Right kidney (tissue), 1 donor: ENCODE measurements around the gene SHC2.
"Not testable (repeated sequence)": the region's sequence is repeated elsewhere in the genome, so short reads cannot be mapped to it uniquely, and the experiment has no call there.

Source experiments
- DNase-seq: peaks from one replicate; pipeline ENCODE4 v3.0.0-alpha.2; 2016

SHC2 gene

DNA sequence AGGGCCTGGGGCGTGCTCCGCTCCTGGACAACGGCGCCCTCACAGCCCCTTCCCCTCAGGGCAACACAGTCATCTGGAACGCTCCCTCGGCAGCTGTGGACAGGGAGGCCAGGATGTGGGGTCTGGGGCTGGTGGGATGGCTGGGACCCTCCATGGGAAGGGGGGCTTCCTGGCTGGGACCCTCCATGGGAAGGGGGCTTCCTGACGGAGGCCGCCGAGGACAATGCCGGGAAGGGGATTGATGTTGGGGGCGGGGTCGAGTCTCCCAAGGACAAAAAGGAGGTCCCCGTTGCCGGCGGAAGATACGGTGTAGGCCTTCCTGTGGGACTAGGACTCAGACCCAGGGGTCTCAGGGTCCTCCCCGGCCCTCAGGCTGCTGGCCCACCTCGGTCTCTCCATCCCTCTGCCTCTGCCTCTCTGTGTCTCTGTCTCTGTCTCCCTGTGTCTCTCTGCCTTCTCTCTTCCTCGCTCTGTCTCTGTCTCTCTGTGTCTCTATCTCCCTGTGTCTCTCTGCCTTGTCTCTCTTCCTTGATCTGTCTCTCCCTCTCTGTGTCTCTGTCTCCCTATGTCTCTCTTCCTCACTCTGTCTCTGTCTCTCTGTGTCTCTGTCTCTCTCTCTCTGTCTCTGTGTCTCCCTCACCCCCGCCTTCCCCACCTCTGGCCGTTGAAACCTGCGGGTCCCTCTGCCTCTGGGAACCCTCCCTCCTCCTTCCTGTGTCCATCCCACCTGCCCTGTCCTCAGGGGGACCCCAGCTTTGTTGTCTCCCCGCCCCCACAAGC, 32.7 kb upstream of the SHC2 start:
- no peak for DNase-seq

DNA sequence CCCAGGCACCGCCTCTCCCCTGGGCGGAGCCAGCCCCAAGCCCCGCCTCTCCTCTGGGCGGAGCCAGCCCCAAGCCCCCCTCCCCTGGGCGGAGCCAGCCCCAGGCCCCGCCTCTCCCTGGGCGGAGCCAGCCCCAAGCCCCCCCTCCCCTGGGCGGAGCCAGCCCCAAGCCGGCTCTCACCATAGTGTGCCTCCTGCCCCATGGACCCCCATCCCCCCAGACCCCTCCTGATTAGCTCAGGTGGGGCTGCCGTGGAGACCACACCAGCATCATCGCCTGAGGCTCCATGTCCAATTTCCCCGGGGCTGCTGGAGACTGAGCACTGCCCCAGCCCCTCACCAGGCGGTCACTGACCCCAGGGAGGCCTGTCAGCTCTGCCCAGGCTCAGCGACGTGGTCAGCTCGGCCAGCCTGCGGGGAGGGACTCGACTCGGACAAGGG, 31.3 kb upstream of the SHC2 start:
- no peak for DNase-seq

DNA sequence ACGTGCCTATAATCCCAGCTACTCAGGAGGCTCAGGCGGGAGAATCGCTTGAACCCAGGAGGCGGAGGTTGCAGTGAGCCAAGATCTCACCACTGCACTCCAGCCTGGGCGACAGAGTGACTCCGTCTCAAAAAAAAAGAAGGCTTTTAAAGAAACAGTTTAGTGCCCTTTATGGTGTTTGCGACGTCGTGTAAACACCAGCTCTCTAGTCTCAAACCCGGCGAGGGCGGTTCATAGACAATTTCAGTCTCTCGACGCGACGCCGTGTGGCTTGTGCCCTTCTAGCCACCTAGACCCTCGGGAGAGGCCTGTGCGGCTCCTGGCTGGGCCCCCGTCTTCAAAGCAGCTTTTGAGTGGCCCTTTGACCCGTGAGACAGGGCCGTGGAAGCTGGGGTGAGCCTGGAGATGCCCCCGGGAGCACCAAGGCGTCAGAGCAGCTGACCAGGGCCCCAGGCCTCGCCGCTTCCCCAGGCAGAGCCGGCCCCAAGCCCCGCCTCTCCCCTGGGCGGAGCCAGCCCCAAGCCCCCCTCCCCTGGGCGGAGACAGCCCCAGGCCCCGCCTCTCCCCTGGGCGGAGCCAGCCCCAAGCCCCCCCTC, 30.4 kb upstream of the SHC2 start:
- no peak for DNase-seq

DNA sequence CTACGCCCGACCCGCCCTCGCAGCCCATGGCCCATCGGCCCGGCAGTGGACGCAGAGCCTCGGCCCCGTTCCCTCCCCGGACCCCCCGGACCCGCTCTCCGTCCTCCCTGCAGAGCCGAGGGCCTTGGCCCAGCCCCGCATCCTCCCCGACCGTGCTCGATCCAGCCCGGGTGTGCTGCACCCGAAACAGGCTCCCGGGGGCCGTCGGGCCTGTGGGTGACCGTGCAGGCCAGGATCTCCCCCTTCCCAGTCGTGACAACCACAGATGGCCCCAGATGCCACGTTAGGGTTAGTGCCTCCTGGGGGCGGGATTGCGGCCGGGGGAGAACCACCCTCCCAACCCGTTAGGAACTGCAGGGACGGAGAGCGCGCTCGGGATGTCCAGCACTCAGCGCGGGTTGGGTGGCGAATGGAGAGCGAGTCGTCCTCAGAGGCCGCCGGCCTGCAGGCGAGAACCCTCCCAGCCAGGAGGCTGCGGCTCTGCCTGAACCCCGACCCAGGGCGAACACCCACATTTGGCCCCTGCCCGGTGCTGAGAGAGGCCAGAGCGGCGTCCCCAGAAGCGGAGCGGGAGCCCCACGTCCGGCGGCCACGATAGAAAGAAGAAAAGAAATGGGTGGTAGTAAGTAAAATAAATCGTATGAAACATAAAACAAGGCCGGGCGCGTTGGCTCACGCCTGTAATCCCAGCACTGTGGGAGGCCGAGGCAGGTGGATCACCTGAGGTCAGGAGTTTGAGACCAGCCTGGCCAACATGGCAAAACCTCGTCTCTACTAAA, 28.8 kb upstream of the SHC2 start:
- DNase-seq, result peak; percentile 71

DNA sequence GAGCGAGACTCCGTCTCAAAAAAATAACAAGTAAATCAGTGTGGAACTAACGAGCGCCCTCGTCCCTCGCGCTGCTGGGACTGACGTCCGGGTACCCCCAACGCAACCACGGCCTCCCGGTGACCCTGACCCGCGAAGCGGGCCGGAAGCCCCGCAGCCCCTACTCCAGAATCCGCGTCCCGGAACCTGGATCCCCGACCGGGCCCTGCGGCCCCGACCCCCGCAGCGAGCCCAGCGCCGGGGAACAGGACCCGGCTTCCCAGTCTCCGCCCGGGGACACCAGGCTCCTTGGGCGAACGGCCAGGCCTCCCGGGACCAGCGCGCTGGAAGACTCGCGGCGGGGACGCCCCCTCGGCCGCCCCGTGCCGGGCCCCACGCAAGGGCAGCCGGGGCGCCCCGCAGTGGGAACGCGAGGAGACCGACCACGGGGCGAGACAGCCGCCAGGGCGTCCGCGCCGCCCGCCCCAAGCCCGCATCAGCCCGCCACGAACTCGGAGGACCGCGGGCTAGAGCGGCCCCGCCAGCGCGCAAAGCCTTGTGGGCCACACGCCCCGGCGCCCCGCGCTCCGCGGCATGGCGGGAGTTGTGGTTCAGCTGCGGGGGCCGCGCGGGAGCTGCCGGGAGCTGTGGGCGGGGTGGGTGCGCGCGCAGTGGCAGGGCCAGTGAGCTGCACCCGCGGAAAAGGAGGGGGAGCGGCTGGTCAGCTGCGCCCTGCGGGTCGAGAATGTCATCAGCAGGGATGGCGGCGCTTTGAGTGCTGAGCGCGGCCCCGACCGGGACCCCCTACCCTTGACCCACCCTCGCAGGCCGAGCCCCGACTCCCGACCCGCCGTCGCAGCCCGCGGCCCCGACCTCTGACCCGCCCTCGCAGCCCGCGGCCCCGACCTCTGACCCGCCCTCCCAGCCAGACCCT, 27.9 kb upstream of the SHC2 start:
- peak; percentile 94 for DNase-seq

DNA sequence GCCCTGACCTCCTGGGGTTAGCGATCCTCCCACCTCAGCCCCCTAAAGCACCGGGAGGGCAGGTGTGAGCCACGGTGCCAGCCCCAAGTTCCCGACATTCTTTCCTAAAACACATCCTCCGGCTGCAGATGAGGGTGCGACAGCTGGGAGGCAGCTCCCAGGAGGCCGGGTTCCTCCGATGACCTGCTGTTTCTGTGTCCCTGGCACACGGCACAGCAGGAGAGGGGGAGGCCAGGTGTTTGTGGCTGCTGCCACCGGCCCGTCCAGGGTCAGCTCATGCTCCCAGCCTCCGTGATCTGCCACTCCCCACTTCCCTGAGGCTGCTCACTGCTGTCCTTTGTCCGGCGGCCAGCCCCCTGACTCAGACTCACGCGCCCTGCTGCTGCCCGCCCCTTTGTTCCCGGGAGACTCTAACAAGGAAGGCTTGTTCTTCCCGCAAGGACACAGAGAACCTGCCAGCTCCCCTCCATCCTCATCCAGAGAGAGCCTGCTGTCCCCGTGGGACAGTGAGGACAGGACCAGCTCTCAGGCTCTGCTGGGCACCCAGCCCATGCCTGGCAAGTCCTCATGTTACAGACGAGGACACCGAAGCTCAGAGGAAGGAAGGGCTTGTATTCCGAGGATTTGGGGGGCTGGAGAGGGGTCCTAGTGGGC, 24.9 kb upstream of the SHC2 start:
- peak; percentile 56 for DNase-seq

DNA sequence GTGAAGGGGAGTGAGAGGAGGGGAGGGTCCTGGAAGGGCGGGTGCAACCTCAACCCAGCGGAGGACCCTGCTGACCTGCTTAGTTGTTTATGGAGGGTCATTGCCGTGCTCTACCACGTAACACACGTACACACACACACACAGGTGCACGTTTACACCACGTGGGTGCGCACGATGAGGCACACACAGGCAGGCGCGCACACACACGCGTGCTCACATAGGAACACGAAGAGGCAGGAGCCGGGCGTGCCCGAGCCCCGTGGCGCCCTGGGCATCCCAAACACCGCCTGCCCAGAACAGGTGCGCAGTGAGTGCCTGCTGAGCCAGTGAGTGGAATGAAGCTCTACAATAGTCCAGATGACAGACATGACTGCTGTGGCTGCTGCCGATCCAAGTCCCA, 24.2 kb upstream of the SHC2 start:
- DNase-seq, result no peak

DNA sequence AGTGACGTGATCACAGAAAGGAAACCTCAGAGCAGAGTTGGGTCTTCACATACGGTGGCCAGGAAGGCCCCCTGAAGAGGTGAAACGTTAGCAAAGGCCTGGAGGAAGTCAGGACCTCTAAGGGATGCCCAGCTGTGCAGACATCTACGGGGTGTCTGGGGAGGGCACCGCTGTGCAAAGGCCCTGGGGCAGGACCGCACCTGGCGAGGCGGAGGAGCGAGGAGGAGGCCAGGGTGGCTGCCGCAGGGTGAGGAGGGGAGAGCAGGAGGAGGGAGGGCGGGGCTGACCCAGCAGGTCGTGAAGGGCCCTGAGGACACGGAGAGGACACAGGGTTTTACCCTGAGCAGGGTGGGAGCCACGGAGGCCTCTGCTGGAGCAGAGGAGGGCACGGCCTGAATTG, 23.7 kb upstream of the SHC2 start:
- DNase-seq, result no peak

DNA sequence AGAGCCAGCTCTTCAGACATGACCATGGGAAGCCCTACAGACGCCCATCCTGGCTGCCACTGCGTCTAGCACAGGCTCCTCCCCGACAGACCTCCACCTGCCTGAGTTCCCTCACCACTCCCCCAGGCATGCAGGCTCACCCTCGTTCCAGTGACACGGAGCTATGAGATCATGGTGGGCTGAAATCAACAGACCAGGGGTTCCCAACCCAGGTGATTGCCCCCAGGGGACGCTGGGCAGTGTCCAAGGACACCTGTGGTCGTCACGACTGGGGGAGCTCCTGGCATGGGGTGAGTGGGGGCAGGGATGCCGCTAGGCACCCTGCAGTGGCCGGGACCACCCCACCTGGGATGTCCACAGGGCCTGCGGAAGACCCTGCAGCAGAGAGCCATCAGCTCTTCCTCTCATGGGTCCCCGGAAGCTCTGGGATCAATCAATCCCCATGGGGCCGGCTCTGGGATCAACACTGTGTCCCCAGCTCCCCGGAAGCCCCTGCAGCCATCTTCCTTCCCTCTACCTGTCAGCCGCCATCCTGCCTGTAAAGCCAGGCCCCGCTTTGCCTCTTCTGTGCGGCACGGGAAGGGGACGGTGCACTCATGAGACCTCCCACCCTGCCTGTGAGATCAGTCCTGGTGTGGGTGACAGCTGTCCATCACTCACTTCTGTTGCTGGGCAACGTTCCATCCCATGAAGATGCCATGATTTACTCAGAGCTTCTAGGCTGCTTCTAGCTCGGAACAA, 22.7 kb upstream of the SHC2 start:
- DNase-seq, result no peak

DNA sequence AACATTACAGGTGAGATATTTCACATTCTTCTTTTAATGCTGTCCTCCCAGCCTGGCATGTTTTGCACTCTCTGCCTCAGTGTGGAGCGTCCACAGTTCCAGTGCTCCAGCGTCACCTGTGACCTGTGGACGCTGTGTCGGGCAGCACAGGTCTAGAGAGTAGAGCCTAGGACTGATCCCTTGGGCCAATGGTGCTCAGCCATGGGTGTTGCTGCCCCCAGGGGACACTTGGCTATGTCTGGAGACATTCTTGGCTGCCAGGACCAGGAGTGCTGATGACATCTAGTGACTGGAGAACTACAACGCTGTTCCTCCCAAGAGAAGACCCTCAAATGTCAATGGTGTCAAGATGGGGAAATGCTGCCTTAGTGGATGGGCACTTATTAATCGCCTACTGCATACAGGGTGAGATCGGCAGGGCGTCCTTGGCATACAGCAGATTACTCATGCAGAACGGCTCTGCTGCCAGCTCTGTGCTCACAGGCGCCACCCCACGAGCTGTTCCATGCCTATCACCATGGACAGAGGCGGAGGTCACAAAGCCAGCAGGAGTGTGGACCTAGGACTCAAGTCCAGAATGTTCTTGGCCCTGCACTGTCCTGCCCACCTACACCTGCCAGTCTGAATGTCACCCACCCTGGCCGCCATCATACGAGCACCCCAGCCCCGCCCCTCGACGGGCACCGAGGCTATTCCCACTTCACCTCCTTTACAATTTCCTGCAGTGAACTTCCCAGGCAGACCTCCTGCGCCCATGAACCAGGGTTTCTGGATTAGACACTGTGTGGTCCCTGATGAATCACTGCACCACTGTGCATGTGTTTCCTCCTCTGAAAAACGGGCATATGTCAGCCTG, 21.6 kb upstream of the SHC2 start:
- DNase-seq, result no peak

DNA sequence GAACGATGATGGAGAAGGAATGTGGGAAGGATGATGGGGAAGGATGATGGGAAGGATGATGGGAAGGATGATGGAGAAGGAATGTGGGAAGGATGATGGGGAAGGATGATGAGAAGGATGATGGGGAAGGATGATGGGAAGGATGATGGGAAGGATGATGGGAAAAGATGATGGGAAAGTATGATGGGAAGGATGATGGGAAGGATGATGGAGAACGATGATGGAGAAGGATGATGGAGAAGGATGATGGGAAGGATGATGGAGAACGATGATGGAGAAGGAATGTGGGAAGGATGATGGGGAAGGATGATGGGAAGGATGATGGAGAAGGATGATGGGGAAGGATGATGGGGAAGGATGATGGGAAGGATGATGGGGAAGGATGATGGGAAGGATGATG, 20.3 kb upstream of the SHC2 start:
- DNase-seq, result not testable (repeated sequence)

DNA sequence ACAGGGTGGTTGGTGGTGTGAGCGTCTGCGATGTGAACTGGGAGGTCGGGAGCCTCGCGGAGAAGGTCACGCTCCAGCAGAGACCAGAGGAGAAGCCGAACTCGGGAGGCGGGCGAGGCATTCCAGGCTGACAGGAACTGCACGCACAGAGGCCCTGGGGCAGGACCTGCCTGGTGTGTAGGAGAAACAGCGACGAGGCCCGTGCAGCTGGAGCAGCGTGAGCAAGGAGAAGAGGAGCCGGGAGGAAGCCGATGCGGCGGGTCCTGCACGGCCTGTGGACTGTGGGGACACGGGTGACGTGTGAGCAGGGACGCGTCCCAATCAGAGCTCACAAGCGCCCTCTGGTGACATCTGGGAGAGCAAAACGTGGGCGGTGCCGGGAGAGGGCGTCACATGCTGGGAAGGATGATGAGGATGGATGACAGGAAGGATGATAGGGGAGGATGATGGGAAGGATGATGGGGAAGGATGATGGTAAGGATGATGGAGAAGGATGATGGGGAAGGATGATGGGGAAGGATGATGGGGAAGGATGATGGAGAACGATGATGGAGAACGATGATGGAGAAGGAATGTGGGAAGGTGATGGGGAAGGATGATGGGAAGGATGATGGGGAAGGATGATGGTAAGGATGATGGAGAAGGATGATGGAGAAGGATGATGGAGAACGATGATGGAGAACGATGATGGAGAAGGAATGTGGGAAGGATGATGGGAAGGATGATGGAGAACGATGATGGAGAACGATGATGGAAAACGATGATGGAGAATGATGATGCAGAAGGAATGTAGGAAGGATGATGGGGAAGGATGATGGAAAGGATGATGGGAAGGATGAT, 19.4 kb upstream of the SHC2 start:
- peak; percentile 81 for DNase-seq

DNA sequence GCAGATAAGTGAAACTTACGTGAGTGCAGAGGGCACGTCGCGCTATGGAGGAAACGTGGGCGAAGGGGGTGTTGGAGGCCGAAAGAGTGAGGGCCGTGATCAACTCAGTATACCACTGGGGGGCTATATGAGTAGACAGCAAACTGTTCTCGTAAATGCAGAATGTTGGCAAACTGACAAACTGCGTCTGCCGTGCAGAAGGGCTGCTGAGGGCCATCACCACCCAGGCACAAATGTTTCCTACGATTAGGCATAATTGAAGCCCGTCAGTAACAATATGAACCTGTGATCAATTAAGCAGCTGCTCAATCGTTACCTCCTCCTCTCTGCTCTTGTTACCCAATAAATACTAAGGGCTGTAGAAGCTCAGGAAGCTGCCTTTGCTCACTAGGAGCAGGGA, 18.1 kb upstream of the SHC2 start:
- DNase-seq, result no peak

DNA sequence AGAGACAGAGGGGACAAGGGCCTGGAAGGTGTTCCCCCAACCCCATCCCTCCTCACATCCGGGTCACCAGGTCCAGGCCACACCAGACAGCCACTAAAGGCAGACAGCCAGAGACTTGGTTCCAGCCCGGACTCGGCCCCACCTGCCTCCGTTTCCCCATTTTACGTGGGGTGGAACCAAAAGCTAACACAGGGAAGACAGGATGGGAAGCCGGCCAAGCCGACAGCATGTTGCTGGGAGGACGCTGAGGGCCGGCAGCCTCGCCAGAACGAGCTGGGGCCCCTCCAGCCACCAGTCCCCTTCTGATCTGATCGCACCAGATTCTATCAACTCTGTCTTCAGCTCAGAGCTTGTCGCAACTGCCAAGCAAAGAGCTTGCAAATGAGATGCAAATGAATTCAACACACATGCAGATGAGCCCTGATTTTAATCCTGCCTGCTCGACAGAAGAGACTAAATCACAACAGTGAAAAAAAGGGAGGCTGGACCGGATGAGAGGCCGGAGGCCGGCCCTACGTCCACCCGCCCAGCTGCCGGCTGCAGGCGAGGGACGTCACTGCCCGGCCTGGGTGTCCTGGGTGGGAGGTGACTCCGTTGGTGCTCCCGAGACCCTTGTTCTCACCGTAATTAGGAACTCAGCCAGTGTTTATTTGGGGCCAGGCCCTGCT, 17.5 kb upstream of the SHC2 start:
- no peak for DNase-seq

DNA sequence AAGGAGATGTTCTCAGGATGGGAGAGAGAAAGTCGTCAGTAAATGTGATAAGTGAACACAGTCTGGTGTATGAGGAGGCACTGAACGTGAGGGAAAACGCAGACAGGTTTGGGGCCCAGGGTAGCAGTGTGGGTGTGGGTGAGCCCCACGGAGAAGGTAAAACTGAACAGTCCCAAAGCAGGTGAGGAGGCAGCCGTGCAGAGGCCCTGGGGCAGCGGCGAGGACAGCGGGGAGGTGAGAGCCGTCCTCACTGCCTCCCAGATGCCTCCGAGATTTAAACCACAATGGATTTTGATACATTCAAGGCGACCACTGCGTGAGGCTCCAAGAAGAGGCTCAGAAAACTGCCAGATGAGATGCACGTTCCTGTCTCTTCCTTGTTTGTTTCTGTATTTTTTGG, 14.5 kb upstream of the SHC2 start:
- no peak for DNase-seq

DNA sequence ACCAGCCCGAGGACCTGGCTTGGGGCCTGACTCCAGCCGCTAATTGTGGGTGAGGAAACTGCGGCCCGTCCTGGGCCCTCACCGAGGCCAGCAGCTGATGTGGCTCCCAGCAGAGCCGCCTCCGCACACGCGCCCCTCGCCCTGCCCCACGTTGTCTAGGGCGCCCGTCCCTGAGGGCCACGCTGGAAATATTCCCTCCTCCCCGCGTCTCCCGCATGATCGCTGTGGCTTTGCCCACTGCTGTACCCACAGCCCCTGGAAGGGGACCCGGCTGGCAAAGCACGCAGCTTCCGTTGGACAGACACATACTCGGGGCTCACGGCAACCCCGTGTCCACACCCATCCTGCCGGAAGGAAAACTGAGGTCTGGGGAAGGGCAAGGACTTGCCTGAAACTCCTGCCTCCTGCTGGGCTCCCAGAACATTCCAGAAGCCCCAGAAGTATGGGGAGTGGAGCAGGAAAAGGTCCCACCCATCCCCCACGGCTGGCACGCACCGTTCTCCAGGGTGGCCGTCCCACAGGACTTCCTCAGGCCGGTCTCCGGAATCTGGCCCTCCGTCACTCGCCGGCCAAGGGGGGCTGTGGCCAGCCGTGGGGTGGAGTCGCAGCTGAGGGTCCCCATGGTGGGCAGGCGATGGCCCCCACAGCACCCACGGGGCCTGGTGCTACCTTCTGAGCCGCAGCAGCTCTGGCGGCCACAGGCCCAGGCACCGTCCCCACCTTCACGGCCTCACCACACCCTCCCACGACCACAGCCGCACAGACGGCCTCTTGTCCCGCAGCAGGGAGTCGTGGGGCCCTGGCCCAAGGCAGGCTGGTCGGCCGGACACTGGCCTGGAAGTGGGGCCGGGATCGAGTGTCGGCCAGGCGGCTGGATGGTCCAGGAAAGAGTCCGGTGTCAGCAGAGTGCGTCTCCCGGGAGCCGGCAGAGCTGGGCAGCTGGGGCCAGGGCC, 13.6 kb upstream of the SHC2 start:
- DNase-seq, result no peak
